Astrocyte (in vitro differentiated cells and primary cell): ENCODE data around the gene PPP2R2C. TPM values are rescaled to one million over a fixed set of nuclear protein-coding genes. Genes with fewer than 3 reads are reported as not detected.

ENCODE experiments used
- DNase-seq: peaks from one replicate; pipeline ENCODE4 v3.0.0-alpha.2; 2010; ENCODE audit warnings: low read depth
- FAIRE-seq: peaks from 2 replicates; lab custom pipeline; 2011; peaks lifted over from hg19 to GRCh38; lab: Jason Lieb, UNC
- H2AFZ ChIP-seq: 2 replicates; pipeline ENCODE4 v1.6.0; 2012; ENCODE audit warnings: low read depth, low read length, inconsistent platforms
- H3K27ac ChIP-seq: 2 replicates; pipeline ENCODE4 v1.5.1; 2011; ENCODE audit warnings: low read depth, low read length, inconsistent platforms
- H3K27me3 ChIP-seq: 2 replicates; pipeline ENCODE4 v1.6.0; 2011; ENCODE audit warnings: low read length, inconsistent platforms; ENCODE audit not compliant: insufficient read depth
- H3K36me3 ChIP-seq: 2 replicates; pipeline ENCODE4 v1.5.1; 2011; ENCODE audit warnings: low read length, inconsistent platforms; ENCODE audit not compliant: insufficient read depth
- H3K4me1 ChIP-seq: 2 replicates; pipeline ENCODE4 v1.5.1; 2011; ENCODE audit warnings: low read length, inconsistent platforms; ENCODE audit not compliant: insufficient read depth
- H3K4me2 ChIP-seq: 2 replicates; pipeline ENCODE4 v1.6.0; 2012; ENCODE audit warnings: low read length, inconsistent platforms
- H3K4me3 ChIP-seq: 2 replicates; pipeline ENCODE4 v1.5.1; 2011; ENCODE audit warnings: low read depth, mild to moderate bottlenecking, low read length, inconsistent platforms; ENCODE audit not compliant: insufficient read depth
- H3K79me2 ChIP-seq: 2 replicates; pipeline ENCODE4 v1.6.0; 2012; ENCODE audit warnings: mild to moderate bottlenecking, low read length, inconsistent platforms; ENCODE audit not compliant: insufficient read depth
- H3K9ac ChIP-seq: 2 replicates; pipeline ENCODE4 v1.6.0; 2012; ENCODE audit warnings: mild to moderate bottlenecking, low read length, inconsistent platforms
- H3K9me3 ChIP-seq: 2 replicates; pipeline ENCODE4 v1.5.1; 2012; ENCODE audit warnings: low read depth, mild to moderate bottlenecking, low read length, inconsistent platforms; ENCODE audit not compliant: insufficient read depth
- H4K20me1 ChIP-seq: 2 replicates; pipeline ENCODE4 v1.6.0; 2012; ENCODE audit warnings: low read length, inconsistent platforms; ENCODE audit not compliant: insufficient read depth
- H3K27ac Mint-ChIP-seq: one replicate; pipeline ENCODE4 v1.8.0; 2021; ENCODE audit warnings: mild to moderate bottlenecking, mixed read lengths; ENCODE audit not compliant: unreplicated experiment
- H3K27me3 Mint-ChIP-seq: one replicate; pipeline ENCODE4 v1.8.0; 2021; ENCODE audit warnings: low read depth, mixed read lengths; ENCODE audit not compliant: unreplicated experiment
- H3K36me3 Mint-ChIP-seq: one replicate; pipeline ENCODE4 v1.8.0; 2021; ENCODE audit warnings: low read depth, mixed read lengths; ENCODE audit not compliant: unreplicated experiment
- H3K4me1 Mint-ChIP-seq: one replicate; pipeline ENCODE4 v1.8.0; 2021; ENCODE audit warnings: low read depth, mixed read lengths; ENCODE audit not compliant: unreplicated experiment
- H3K4me3 Mint-ChIP-seq: one replicate; pipeline ENCODE4 v1.8.0; 2021; ENCODE audit warnings: mild to moderate bottlenecking, moderate library complexity, mixed read lengths; ENCODE audit not compliant: unreplicated experiment
- H3K9me3 Mint-ChIP-seq: one replicate; pipeline ENCODE4 v1.8.0; 2021; ENCODE audit warnings: mild to moderate bottlenecking, mixed read lengths; ENCODE audit not compliant: unreplicated experiment
- CTCF ChIP-seq: IDR thresholded peaks from 2 replicates; pipeline ENCODE4 v1.5.1; 2011; ENCODE audit warnings: low read depth, mild to moderate bottlenecking, inconsistent platforms, low read length, moderate library complexity; ENCODE audit not compliant: insufficient read depth
- EZH2 ChIP-seq: IDR thresholded peaks from 2 replicates; pipeline ENCODE4 v1.6.1; 2012; ENCODE audit warnings: mild to moderate bottlenecking, low read length, inconsistent platforms; ENCODE audit not compliant: insufficient read depth
- total RNA-seq: library from RNA; stranded (reverse); gene quantifications from 2 replicates; pipeline ENCODE4 v1.2.1, GENCODE V29; 2021

The PPP2R2C gene
- total RNA-seq, 1 donor from 2014 or later = 1.1 TPM

- Mint-ChIP-seq H3K27ac (no peak overlapping the region), H3K9me3 (peaks cover 13% of the 10 kb centered on the region), H3K36me3 (no peaks in the 10 kb centered on the region), H3K4me3 (no peak overlapping the region), H3K27me3 (peaks cover 41% of the 10 kb centered on the region), H3K4me1 (no peaks in the 10 kb centered on the region)
- H3K79me2 ChIP-seq = no peaks in the 10 kb centered on the region
- no peaks in the 10 kb centered on the region for H3K4me1 ChIP-seq
- no peak overlapping the region for H3K9ac ChIP-seq
- no peak overlapping the region for H2AFZ ChIP-seq
- no peaks in the 10 kb centered on the region for H4K20me1 ChIP-seq
- no peak overlapping the region for H3K4me2 ChIP-seq
- FAIRE-seq (no peak), DNase-seq (no peak)
- TF ChIP-seq CTCF (no peak), EZH2 (no peak)
- H3K27ac ChIP-seq = no peak overlapping the region
- no peaks in the 10 kb centered on the region for H3K9me3 ChIP-seq
- no peak overlapping the region for H3K4me3 ChIP-seq
- no peaks in the 10 kb centered on the region for H3K36me3 ChIP-seq
- no peaks in the 10 kb centered on the region for H3K27me3 ChIP-seq
Observed at GRCh38 chr4:6516281-6516680, 43.9 kb upstream of the PPP2R2C start.

- Mint-ChIP-seq H3K9me3 (peaks cover 16% of the 10 kb centered on the region), H3K36me3 (no peaks in the 10 kb centered on the region), H3K4me3 (no peak overlapping the region), H3K27me3 (peaks cover 25% of the 10 kb centered on the region), H3K4me1 (peaks cover 10% of the 10 kb centered on the region), H3K27ac (no peak overlapping the region)
- Histone ChIP-seq H2AFZ (no peak overlapping the region), H3K4me3 (no peak overlapping the region), H3K9me3 (peaks cover 3% of the 10 kb centered on the region), H3K36me3 (no peaks in the 10 kb centered on the region), H3K4me1 (no peaks in the 10 kb centered on the region), H3K4me2 (no peak overlapping the region), H4K20me1 (no peaks in the 10 kb centered on the region), H3K27me3 (no peaks in the 10 kb centered on the region), H3K9ac (no peak overlapping the region), H3K27ac (no peak overlapping the region), H3K79me2 (no peaks in the 10 kb centered on the region)
- TF ChIP-seq CTCF (no peak), EZH2 (no peak)
- DNase-seq (no peak), FAIRE-seq (no peak)
Observed at GRCh38 chr4:6513678-6514077, 41.3 kb upstream of the PPP2R2C start.

- Mint-ChIP-seq H3K4me1 (peaks cover 10% of the 10 kb centered on the region), H3K36me3 (no peaks in the 10 kb centered on the region), H3K9me3 (peaks cover 27% of the 10 kb centered on the region), H3K4me3 (no peak overlapping the region), H3K27me3 (peaks cover 6% of the 10 kb centered on the region), H3K27ac (no peak overlapping the region)
- TF ChIP-seq CTCF (no peak), EZH2 (no peak)
- H3K27ac ChIP-seq = no peak overlapping the region
- no peaks in the 10 kb centered on the region for H3K36me3 ChIP-seq
- no peaks in the 10 kb centered on the region for H4K20me1 ChIP-seq
- no peak overlapping the region for H3K9ac ChIP-seq
- DNase-seq = no peak
- H2AFZ ChIP-seq = no peak overlapping the region
- H3K4me1 ChIP-seq = no peaks in the 10 kb centered on the region
- FAIRE-seq = no peak
- H3K4me2 ChIP-seq = no peak overlapping the region
- H3K4me3 ChIP-seq = no peak overlapping the region
- no peaks in the 10 kb centered on the region for H3K79me2 ChIP-seq
- H3K27me3 ChIP-seq = no peaks in the 10 kb centered on the region
- H3K9me3 ChIP-seq = peaks cover 3% of the 10 kb centered on the region
Observed at GRCh38 chr4:6509587-6509986, 37.2 kb upstream of the PPP2R2C start.
